Lower leg skin (tissue), 3 donors: ENCODE measurements around the gene MGST1.
"Not testable (repeated sequence)": the region's sequence is repeated elsewhere in the genome, so short reads cannot be mapped to it uniquely, and the experiment has no call there.

Experiments used
- CTCF ChIP-seq, 3 donors: fragments of 450-650 bp; IDR thresholded peaks; one replicate each; pipeline ENCODE4 v1.5.1; 2016; ENCODE audit warnings: antibody characterized with exemption in 3 of 3, mild to moderate bottlenecking in 3 of 3, moderate library complexity in 2 of 3
- POLR2A ChIP-seq, 2 donors: fragments of 450-650 bp; IDR thresholded peaks; one replicate each; pipeline ENCODE4 v1.6.1; 2016 to 2017; ENCODE audit warnings: antibody characterized with exemption in 2 of 2, mild to moderate bottlenecking in 1 of 2, moderate library complexity in 1 of 2

DNA sequence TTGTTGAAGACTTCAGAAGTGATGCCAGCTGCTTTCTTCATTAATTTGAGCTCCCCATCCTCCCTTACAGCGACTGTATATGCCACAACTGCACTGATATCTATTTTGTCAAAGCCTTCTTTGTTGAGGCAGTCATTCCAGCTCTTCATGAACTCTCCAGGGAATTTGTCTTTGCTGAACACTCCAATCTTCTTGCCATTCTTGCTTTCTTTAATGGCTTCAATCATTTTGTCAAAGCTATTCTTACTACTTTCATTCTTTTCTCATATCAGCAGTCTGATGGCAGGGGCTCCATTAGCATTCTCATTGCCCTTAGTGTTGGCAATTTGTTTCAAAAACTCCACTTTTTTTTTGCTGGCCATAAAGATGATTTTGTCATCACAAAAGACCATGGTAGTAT, 54.4 kb downstream of the MGST1 start:
- not testable (repeated sequence) for TF ChIP-seq CTCF, POLR2A (IDR thresholded peaks at IDR 0.05)
